Sciatic nerve (tissue), 2 donors: ENCODE results near the gene PTPRH. TPM values are rescaled to one million over a fixed set of nuclear protein-coding genes. Genes with fewer than 3 reads are reported as not detected.

Experiments used
- ATAC-seq: fragments of 200-7000 bp; cut with Tn5 transposase; one replicate; pipeline ENCODE4 v1.9.1; 2020; ENCODE audit warnings: mild to moderate bottlenecking, moderate library complexity
- DNase-seq: peaks from one replicate; pipeline ENCODE4 v3.0.0-alpha.2; 2020; ENCODE audit warnings: low spot score
- intact Hi-C: fragments of 100-400 bp; cut with DNase I; formaldehyde crosslinking; loops from one replicate; pipeline ENCODE4 v1.14.2; 2022
- total RNA-seq: library from RNA; stranded (reverse); fragmentation: NEBNext Ultra II Directional; extraction: Animal tissue kit (Norgen Biotek cat#: 25700); gene quantifications from one replicate; pipeline ENCODE4 v1.2.1, GENCODE V29; 2021
- donor health status: DM: no; HTN: no; CAD: no.
- donor health status: DM: no; HTN: no; CAD: no.

The PTPRH gene
- total RNA-seq, 1 donor from 2014 or later, result 1.5 TPM

DNA sequence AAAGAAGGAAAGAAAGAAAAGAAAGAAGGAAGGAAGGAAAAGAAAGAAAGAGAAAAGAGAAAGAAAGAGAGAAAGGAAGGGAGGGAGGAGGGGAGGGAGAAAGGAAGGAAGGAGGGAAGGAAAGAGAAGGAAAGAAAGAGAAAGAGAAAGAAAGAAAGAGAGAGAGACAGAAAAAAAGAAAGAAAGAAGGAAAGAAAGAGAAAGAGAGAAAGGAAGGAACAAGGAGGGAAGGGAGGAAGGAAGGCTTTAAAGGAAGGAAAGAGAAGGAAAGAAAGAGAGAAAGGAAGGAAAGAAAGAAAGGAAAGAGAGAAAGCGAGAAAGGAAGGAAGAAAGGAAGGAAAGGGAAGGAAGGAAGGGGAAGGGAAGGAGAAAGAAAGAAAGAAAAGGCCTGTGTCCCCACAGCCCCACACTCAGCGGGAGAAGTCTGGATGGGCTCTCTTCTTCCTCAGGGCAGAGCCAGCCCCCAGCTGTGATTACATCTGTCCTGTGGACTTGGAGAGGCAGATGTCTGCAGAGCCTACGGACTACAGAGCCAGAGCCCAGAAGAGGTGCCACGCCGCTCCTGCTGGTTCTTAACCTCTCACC lies 9.6 kb downstream of the PTPRH start:
- no peak for DNase-seq
- no peak for ATAC-seq
- intact Hi-C loops, result no loop called here

DNA sequence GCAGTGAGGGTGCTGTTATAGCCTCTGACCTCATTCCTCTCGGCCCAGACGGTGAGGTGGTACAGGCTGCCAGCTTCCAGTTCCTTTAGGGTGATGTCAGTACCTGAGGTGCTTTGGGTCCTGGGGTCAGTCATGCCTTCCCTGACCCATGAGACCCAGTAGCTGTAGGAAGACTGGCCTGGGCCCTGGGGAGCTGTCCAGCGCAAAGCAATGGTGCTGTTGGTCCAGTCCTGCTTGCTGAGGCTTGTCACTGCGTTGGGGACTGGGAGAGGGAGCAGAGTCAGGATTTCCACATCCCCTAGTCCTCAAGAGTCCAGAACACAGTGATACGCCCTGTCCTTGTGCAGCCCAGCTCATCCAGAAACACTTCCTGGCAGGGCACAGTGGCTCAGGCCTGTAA lies 10.7 kb downstream of the PTPRH start:
- intact Hi-C loops, result no loop called here
- ATAC-seq (no peak), DNase-seq (no peak)

DNA sequence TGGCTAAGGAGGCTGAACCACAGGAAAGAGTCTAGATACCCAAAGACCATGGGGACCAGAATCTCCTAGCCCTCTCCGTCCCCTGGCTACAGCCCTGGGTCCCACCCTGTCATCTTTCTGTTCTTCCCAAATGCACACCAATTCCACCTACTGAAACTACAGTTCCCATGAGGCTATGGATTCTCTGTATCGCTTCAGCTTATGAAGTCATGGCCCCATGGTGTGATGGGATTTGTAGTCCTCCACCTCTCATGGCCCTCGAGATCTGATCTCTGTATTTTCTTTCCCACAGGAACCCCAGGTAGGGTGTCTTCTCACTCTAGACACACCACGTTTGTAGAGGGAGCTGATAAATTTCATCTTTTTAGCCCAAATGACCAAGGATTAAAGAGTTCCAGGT lies 11.8 kb downstream of the PTPRH start:
- intact Hi-C loops, result no loop called here
- ATAC-seq (no peak), DNase-seq (no peak)

DNA sequence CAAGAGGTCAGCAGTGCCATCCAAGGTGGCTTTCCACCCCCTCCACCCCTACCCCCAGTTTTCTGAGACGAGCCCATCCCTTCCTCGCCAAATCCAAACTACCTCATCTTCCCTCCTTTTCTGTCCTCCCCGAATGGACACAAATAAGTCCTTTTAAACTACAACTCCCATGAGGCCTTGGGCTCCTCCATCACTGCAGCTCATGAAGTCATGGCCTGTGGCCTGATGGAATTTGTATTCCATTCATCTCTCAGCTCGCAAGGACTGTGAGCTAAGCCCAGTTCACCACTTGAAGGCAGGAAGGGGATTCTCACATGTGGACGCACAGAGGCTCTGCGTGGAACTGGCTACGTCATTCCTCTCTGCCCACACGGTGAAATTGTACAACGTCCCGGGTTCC lies 12.5 kb downstream of the PTPRH start:
- intact Hi-C loops, result no loop called here
- DNase-seq (no peak), ATAC-seq (no peak)

DNA sequence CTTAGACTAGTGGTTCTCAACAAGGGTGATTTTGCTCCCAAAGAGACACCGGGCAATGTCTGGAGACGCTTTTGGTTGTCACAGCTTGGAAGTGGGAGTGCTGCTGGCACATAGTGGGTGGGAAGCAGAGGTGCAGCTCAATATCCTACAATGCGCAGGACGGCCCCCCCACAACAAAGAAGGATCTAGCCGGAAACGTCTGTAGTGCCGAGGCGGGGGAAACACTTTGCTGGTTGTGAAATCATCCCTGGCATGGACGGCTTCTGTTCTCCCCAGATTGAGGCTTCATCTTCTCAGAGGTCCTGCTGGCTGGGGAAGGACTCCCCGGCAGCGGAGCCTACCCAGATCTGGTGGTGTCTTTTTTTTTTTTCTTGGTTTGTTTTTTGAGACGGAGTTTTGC lies 15.8 kb downstream of the PTPRH start:
- intact Hi-C loops, result no loop called here
- DNase-seq (no peak), ATAC-seq (no peak)

DNA sequence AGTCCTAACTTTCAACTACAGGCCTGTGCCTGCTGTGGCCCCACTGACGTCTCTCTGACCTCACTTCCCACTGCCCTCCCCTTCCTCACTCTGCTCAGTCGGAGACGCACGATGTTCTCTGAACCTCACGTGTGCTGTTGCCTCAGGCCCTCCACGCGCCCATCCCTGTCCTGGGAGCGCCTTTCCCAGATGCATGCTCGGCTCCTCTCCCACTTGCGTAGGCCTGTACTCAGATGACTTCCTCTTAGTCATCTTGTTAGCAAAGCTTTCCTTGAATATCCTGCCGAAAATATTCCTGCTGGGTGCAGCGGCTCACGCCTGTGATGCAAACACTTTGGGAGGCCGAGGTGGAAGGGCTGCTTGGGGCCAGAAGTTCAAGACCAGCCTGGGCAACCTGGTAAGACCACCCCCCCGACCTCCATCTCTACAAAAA lies 19.9 kb downstream of the PTPRH start:
- intact Hi-C loops, result loop anchor here (5.0 kb wide), 2 partner anchors 817 to 1697 kb away; no protein-coding TSS in a partner anchor
- ATAC-seq (no peak), DNase-seq (no peak)

DNA sequence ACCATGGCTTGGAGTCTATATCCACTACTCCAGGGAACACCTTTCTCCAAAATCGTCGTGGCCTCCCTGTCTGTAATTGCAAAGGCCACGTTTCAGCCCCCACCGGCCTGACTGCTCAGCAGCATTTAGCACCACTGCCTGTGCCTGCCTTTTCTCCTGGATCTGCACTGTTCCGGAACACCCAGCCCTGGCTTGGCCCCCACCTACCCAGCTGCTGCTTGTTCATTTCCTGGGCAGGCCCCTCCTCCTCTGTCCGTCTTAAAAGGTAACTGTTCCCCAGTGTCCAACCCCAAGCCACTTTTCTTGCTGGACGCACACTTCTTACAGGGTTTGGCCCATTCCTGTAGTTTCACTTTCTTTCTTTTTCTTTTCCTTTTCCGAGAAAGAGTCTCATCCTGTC lies 20.7 kb downstream of the PTPRH start:
- DNase-seq, result no peak
- no peak for ATAC-seq
- intact Hi-C loops, result loop anchor here (5.0 kb wide), 2 partner anchors 816 to 1696 kb away; no protein-coding TSS in a partner anchor

DNA sequence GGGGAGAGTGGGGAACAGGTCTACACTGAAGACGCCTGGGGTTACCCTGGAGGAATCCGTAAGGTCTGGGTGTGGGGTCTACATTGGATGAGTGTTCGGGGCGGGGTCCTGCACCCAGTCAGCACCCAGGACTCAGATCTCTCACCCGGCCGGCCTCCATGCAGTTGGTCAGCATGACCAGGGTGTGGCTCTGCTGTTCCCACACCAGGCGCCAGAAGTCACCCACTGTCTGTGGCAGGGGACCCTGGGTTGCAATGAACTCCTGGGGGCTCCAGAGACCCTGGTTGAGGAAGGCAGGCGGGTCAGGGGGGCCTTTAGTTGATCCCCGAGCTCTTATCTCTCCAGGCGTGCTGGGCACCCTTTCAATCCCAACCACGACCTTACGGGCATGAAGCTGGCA lies 23.2 kb downstream of the PTPRH start:
- no peak for ATAC-seq
- intact Hi-C loops, result loop anchor here (5.0 kb wide), 2 partner anchors 814 to 1694 kb away; no protein-coding TSS in a partner anchor

DNA sequence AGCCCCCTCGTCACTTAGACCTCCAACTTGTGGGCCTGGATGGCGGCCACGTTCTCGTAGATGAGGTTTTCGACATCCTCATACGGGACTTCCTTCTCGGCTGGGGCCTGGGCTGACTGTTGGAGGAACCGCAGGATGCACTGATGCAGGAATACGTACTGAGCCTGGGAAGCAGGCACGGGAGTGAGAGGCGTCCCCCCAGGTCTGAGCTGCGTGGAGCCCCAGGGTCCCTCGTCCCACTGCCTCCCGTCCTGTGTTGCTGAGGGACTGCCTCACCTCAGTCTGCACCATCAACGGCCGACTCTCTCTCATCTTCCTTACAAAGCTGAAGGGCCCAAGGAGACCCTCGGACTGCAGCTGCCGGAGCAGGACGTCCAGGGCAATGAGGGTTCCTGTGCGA lies 27.6 kb downstream of the PTPRH start:
- intact Hi-C loops, result no loop called here
- DNase-seq (no peak), ATAC-seq (no peak)

More for the DNA sequence above, 23.2 kb downstream of the PTPRH start:
- DNase-seq, result no peak

DNA sequence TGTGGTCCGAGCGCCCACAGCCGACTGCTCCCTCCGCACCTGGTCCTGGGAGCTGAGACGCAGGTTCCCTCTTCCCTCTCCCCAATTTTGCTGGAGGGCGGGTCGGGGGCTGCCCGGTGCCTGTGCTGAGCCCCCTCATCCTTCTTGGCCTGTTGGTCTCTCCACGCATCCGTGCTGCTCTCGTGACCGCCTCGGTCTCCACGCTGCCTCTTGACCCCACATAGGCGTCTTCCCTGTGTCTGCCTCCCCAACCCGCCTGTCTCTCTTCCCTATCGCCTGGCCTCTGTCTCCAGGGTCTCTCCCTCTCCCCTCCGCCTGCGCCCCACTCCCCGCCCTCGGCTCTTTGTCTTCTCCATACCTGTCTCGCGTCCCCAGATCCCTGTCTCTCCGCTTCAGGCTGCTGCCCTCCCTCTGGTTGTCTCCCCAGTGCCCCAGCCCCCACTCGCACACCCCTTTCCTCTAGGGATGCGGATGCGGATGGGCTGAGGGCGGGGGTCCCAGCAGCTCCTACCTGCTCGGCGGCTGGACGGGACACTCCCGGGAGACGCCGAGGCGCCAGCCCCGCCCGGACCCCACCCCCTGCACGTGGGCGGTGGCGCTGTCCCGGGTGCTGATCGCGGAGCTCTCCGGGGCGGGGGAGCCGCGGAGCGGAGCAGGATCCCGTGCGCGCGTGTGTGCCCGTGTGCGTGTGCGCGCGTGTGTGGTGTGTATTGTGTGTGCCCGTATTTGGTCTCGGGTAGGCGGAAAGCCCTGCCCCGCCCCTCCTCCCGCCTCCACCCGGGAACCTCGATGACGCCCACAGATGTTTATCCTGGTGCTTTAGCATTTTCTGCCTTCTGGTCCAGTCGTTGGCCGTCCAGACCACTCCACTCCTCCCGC lies 29.5 kb downstream of the PTPRH start, which contains the start of gene SYT5:
Gene SYT5 (minus strand): TSS at position 684 of the 879 bp plus-strand sequence. CDS start 1,248 bp downstream, outside the sequence.
- intact Hi-C loops, result no loop called here
- DNase-seq (no peak), ATAC-seq (peak; percentile 61)

DNA sequence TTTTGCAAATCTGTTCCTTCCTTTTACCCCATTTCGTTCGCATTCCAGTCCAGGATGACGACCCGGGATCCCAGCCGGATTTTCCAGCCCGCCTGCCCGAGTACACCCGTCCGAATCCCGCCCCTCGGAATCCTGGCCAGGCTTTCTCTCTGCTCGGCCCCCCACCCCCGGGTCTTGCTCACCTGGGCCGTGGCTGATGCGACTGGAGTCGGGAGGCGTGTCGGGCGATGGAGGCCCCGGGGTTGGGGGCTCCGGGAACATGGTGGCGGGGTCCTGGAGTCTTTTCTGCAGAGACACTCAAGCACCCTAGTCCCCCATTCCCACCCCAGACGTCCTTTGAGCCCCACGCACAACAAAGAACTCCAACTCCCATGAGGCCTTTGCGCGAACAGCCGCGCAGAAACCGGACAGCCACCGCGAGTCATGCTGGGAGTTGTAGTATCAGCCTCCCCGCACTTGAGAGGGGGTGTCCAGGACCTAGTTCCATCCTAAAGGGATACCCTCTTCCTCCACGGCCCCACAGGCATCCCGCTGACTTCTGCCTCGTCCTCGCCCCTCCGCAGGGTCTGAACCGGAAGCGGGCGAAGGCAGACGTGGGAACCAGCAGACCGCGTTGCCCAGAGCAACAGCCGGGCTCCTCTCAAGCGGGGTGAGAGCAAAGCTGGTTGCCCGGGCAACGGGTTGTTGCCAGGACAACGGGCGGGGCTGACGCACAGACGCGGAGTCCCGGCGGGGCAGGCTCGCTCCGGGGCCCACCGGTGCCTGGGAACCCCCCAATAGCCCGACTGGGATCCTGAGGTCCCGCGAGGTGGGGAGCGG lies 30.3 kb downstream of the PTPRH start:
- ATAC-seq (peak; percentile 84), DNase-seq (peak; percentile 72)
- intact Hi-C loops, result no loop called here

DNA sequence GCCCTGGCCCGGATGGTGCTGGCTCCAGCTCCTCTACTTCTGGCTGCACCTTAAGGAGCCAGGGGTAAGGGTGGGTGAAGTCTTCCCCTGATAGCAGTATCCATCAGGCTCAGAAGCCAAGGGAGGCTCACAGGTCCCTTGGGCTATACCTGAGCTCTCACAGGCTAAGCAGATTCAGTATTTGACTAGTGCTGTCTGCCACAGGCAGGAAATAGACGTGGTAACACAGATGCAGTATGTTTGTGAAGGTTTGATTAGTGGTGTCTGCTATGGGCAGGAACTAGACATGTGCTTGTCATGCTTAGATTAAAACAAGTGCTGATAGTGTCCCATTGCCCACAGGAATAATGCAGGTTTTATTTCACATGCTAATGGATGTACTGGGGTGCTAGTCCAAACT lies 33.2 kb downstream of the PTPRH start:
- intact Hi-C loops, result no loop called here
- no peak for DNase-seq
- no peak for ATAC-seq

DNA sequence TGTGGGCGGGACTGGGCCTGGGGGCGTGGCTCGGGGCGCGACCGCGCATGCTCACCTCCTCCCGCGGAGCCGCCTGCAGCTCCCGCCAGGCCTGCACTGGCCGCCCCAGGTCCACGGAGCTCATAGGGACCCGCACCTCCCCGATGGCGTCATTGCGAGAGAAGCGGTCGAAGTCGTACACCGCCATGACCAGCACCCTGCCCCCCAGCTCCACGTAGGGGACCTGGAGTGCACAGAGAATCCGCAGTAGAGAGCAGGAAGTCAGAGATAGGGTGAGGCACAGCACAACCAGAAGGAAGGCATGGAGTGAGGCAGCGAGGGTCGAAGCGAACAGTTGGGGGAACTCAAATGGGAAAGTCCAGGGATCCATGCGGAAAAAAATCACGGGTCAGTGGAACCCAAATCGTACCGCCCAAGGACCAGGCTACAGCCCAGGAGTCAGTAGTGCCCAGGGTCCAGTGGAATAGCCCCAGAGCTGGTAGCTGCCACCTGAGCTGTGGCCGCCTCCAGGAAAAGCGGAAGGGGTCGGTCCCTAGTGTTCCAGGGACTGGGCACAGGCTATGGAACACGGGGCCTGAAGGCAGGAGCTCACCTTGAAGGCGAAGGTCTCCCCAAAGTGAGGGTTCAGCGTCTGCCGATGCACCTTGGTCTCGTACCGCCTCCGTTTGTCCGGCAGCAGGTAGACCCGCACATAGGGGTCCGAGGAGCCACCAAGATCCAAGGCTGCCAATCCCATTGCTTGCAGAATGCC lies 34.0 kb downstream of the PTPRH start:
- ATAC-seq (no peak), DNase-seq (no peak)
- intact Hi-C loops, result no loop called here

DNA sequence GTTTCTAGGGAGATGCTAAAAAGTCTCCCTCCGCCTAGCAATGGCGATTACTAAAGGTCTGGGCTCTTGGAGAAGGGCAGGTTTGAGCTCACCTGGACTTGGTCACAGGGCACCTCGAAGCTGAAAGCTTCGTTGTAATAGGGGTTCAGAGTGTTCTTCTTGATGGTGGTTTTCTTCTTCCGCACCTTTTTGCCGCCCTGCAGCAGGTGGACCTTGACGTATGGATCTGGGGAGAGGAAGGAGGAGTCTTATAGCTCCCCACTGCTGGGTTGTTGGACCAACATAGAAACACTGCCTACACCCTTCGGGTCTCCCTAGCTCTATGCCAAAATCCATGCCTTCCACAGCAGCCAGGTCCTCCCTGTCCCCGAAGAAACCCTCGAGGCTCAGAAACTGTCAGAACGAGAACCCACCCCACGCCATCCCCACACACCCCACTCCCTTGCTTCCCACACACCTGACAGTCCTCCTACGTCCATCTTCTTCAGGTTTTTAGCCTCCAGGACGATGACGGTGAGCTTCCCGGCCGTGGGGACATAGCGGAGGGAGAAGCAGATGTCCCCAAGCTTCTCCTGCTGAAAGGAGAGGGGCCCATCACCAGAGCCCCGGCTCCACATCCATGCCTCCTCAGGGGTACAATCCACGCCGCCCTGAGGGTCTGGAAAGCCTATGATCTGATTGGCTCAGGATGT lies 34.7 kb downstream of the PTPRH start:
- intact Hi-C loops, result no loop called here
- no peak for ATAC-seq
- DNase-seq, result no peak

DNA sequence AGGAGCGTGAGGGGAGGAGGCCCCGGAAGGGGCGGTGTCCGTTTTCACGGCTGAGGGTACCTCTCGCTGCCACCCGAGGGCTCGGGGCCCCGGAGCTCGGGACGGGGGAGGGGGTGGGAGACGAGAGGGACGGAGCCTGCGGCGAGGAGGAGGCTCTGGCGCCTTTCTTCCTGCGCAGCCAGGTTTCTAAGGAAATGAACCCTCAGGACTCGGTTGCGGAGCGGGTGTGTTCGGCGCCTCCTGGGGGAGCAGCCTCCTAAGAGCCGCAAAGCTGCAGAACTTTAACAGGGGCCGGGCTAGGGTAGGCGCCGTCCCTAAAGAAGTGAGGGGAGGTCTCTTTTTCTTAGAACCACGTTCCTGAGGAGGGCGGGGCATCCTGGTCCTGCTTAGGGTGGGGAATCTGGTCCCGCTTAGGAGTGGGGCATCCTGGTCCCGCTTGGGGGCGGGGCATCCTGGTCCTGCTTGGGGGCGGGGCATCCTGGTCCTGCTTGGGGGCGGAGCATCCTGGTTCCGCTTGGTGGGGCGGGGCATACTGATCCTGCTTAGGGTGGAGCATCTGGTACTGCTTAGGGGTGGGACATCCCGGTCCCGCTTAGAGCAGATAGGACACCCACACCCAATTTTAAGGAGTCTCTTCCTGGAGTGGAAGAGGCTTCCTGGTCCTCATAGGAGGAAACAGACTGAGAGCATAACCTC lies 35.4 kb downstream of the PTPRH start:
- DNase-seq, result peak; percentile 75
- intact Hi-C loops, result no loop called here
- peak; percentile 64 for ATAC-seq

DNA sequence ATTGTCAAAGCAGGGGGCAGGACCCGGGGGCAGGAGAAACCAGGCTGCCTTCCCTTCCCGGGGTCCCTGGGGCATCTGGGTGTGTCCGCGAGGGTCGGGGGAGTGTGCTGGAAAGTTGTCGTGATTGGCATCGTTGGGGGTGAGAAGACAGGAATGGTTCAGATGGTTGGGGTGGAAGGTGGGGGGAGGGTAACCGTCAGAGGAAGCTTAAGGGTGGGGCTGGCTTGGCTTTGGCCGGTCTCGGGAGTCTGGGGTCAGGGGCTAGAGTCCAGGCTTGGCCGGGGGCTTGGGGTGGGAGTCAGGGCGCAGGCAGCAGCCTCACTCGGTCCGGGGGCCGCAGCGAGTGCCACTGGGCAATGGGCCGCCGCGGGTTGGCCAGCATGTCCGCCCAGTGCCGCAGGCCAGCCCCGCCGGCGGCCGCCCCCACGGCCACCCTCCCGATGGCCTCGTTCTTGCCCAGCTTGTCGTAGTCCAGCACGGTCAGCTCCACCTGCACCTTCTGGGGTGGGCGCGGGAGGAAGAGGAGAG lies 36.1 kb downstream of the PTPRH start:
- DNase-seq (no peak), ATAC-seq (no peak)
- intact Hi-C loops, result no loop called here

DNA sequence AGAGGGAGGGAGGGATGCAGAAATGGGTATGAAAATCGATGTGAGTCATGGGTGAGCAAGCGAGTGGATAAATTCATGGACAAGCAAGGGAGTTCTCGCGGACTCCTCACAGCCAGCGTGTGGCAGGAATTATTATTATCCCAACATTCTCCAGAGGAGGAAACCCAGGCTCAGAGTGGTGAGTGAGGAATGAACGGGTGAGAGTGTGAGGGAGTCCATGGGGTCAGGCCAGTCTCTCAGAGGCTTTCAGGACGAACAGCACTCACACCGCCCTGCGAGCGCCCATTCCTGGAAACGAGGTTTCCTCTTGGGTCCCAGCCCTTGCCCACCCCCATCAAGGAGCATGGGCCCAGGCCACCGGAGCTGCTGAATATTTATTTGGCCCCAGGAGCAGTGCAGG lies 36.6 kb downstream of the PTPRH start:
- intact Hi-C loops, result no loop called here
- DNase-seq (no peak), ATAC-seq (peak; percentile 10)
